Left ventricle myocardium inferior (tissue), 1 donor: Measurements from ENCODE around the gene MRS2. TPM values are rescaled to one million over a fixed set of nuclear protein-coding genes. Genes with fewer than 3 reads are reported as not detected.

ENCODE experiments used
- DNase-seq: peaks from one replicate; pipeline ENCODE4 v3.0.0-alpha.2; 2020
- H3K27ac ChIP-seq: fragments of 200-600 bp; replicated peaks from 2 replicates; pipeline ENCODE4 v1.8.0; 2021
- H3K27me3 ChIP-seq: fragments of 200-600 bp; 2 replicates; pipeline ENCODE4 v1.8.0; 2021; ENCODE audit warnings: low read depth
- H3K36me3 ChIP-seq: fragments of 200-600 bp; 2 replicates; pipeline ENCODE4 v1.8.0; 2021
- H3K4me1 ChIP-seq: fragments of 200-600 bp; 2 replicates; pipeline ENCODE4 v1.8.0; 2021
- H3K4me3 ChIP-seq: fragments of 200-600 bp; 2 replicates; pipeline ENCODE4 v1.8.0; 2021; ENCODE audit warnings: mild to moderate bottlenecking, moderate library complexity
- H3K9me3 ChIP-seq: fragments of 200-600 bp; replicated peaks from 2 replicates; pipeline ENCODE4 v1.8.0; 2021
- CTCF ChIP-seq: fragments of 200-600 bp; IDR thresholded peaks from 2 replicates; pipeline ENCODE4 v1.8.0; 2021; ENCODE audit warnings: antibody characterized with exemption, mild to moderate bottlenecking, borderline replicate concordance
- intact Hi-C: fragments of 100-400 bp; cut with micrococcal nuclease; formaldehyde crosslinking; loops from one replicate; pipeline ENCODE4 v1.11.0; 2022
- total RNA-seq: library from RNA; stranded (reverse); fragmentation: NEBNext Ultra II Directional; extraction: Animal tissue kit (Norgen Biotek cat#: 25700); gene quantifications from one replicate; pipeline ENCODE4 v1.2.1, GENCODE V29; 2021
- donor health status: DM: no; HTN: yes; CAD: no; lungs with severe emphysema.

The MRS2 gene
- total RNA-seq, 1 donor from 2014 or later, result 44.7 TPM

DNA sequence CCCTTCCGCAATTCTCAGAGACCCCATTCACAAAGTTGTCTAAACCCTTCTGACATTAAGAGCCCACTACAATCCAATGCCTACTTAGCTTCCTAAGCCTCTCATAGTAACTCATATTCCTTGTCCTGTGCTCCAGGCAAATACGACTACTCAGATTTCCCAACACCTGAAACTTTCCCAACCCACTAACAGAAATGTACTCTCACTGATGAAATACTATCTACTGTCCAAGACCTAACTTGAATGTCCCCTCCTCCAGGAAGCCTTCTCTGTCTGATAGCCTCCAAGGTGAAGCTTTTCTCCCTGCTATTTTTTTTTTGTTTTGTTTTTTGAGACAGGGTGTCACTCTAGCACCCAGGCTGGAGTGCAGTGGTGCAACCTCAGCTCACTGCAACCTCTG, 56.2 kb downstream of the MRS2 start:
- no peak overlapping the region for H3K27ac ChIP-seq
- DNase-seq, result no peak
- H3K4me3 ChIP-seq, result no peak overlapping the region
- H3K9me3 ChIP-seq, result no peaks in the 10 kb centered on the region
- intact Hi-C loops, result no loop called here
- no peaks in the 10 kb centered on the region for H3K36me3 ChIP-seq
- H3K27me3 ChIP-seq, result no peaks in the 10 kb centered on the region
- no peaks in the 10 kb centered on the region for H3K4me1 ChIP-seq
- no peak for TF ChIP-seq CTCF

DNA sequence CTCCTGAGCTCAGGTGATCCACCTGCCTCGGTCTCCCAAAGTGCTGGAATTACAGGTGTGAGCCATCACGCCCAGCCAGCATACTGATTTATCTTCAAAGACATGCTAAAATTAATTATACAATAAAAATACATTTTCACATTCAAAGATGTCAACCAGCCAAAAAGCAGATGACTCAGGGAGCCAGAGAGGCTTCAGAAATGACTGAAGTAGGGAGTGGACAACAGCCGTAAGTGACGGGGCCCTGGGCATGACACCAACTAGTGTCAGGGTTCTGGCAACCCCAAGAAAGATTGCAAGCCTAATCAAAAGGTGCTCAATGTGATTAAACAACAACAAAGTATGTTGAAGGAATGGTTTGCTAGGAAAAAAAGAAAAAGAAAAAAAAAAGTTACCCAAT, 58.2 kb downstream of the MRS2 start:
- intact Hi-C loops, result no loop called here
- Histone ChIP-seq H3K27ac (no peak overlapping the region), H3K27me3 (no peaks in the 10 kb centered on the region), H3K4me1 (no peaks in the 10 kb centered on the region), H3K9me3 (no peaks in the 10 kb centered on the region), H3K36me3 (no peaks in the 10 kb centered on the region), H3K4me3 (no peak overlapping the region)
- no peak for TF ChIP-seq CTCF
- no peak for DNase-seq

- no peaks in the 10 kb centered on the region for H3K4me1 ChIP-seq
- no peaks in the 10 kb centered on the region for H3K9me3 ChIP-seq
- no peak overlapping the region for H3K27ac ChIP-seq
- no peak overlapping the region for H3K4me3 ChIP-seq
- no peaks in the 10 kb centered on the region for H3K27me3 ChIP-seq
- no peaks in the 10 kb centered on the region for H3K36me3 ChIP-seq
- intact Hi-C loops, result no loop called here
- TF ChIP-seq CTCF, result no peak
- no peak for DNase-seq
Measured at GRCh38 chr6:24464253-24465038, 61.7 kb downstream of the MRS2 start.

- no peak for DNase-seq
- no peaks in the 10 kb centered on the region for H3K27me3 ChIP-seq
- no peaks in the 10 kb centered on the region for H3K4me1 ChIP-seq
- TF ChIP-seq CTCF, result no peak
- no peak overlapping the region for H3K4me3 ChIP-seq
- intact Hi-C loops, result no loop called here
- no peaks in the 10 kb centered on the region for H3K9me3 ChIP-seq
- H3K27ac ChIP-seq, result no peak overlapping the region
- no peaks in the 10 kb centered on the region for H3K36me3 ChIP-seq
Measured at GRCh38 chr6:24469811-24470210, 67.1 kb downstream of the MRS2 start.

DNA sequence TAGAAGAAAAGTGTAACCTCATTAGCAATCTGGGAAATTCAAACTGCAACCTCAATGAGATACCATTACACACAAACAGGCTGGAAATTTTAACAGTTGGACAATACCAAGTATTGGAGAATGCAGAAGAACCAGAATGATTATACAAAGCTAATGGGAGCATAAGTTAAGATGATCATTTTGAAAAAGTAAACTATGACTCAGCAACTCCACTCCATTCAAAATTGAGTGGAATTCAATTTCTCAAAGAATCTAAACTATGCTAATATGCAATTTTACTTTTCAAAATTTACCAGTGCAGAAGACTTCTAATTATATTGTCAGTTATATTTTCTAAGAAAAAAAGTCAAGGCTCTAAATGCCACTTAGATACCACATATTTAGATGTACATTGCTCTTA, 69.4 kb downstream of the MRS2 start:
- H3K4me3 ChIP-seq, result no peak overlapping the region
- no peak overlapping the region for H3K27ac ChIP-seq
- intact Hi-C loops, result no loop called here
- no peaks in the 10 kb centered on the region for H3K36me3 ChIP-seq
- no peaks in the 10 kb centered on the region for H3K9me3 ChIP-seq
- H3K27me3 ChIP-seq, result no peaks in the 10 kb centered on the region
- H3K4me1 ChIP-seq, result no peaks in the 10 kb centered on the region
- no peak for DNase-seq
- TF ChIP-seq CTCF, result no peak

Other genes with a start within 250 kb of the MRS2 start
- gene DCDC2, start 44.9 kb upstream of the MRS2 start, total RNA-seq, result not detected
- 0.71 TPM for gene GPLD1, start 86.6 kb downstream of the MRS2 start, total RNA-seq
- gene ALDH5A1, start 92.0 kb downstream of the MRS2 start, total RNA-seq, result 27.6 TPM
- gene KIAA0319, start 243.3 kb downstream of the MRS2 start, total RNA-seq, result not detected